Aorta (tissue), 5 donors: ENCODE measurements around the gene DCHS1. TPM values are rescaled to one million over a fixed set of nuclear protein-coding genes. Genes with fewer than 3 reads are reported as not detected.

Experiments used
- ATAC-seq: fragments of 200-7000 bp; cut with Tn5 transposase; one replicate; pipeline ENCODE4 v1.9.1; 2022; ENCODE audit warnings: moderate library complexity; ENCODE audit not compliant: low FRiP score
- DNase-seq, 2 donors: peaks; one replicate each; pipeline ENCODE4 v3.0.0-alpha.2; 2020
- H3K27ac ChIP-seq, 2 donors: one replicate each; pipeline ENCODE4 v1.5.1; 2013; ENCODE audit warnings: low read length in 2 of 2, mild to moderate bottlenecking in 2 of 2, moderate library complexity in 2 of 2, control low read depth in 1 of 2, inconsistent platforms in 1 of 2, low read depth in 1 of 2
- H3K27me3 ChIP-seq, 2 donors: one replicate each; pipeline ENCODE4 v1.6.1; 2013; ENCODE audit warnings: control low read depth in 1 of 2, low read length in 1 of 2, mild to moderate bottlenecking in 1 of 2, moderate library complexity in 1 of 2; ENCODE audit not compliant: insufficient read depth in 2 of 2, control insufficient read depth in 1 of 2
- H3K36me3 ChIP-seq, 2 donors: one replicate each; pipeline ENCODE4 v1.6.1; 2013; ENCODE audit warnings: control low read depth in 1 of 2, low read length in 1 of 2, mild to moderate bottlenecking in 1 of 2; ENCODE audit not compliant: insufficient read depth in 2 of 2, control insufficient read depth in 1 of 2
- H3K4me1 ChIP-seq, 2 donors: one replicate each; pipeline ENCODE4 v1.6.1; 2013; ENCODE audit warnings: low read length in 2 of 2, control low read depth in 1 of 2, mild to moderate bottlenecking in 1 of 2, moderate library complexity in 1 of 2; ENCODE audit not compliant: insufficient read depth in 2 of 2, control insufficient read depth in 1 of 2
- H3K4me3 ChIP-seq, 2 donors: one replicate each; pipeline ENCODE4 v1.5.1; 2013; ENCODE audit warnings: low read length in 2 of 2, control low read depth in 1 of 2, mild to moderate bottlenecking in 1 of 2
- H3K9me3 ChIP-seq: one replicate; pipeline ENCODE4 v1.6.1; 2013; ENCODE audit warnings: mild to moderate bottlenecking, low read length; ENCODE audit not compliant: control insufficient read depth
- WGBS, 2 donors: extraction: QIAGEN DNeasy Blood & Tissue Kit; methylation state at CpG; one replicate each; pipeline ENCODE4 v1.1.7; 2013; 5-methylcytosine and 5-hydroxymethylcytosine counted together
- intact Hi-C, 2 donors: fragments of 100-400 bp; cut with DNase I; formaldehyde crosslinking; loops; one replicate each; pipeline versions ENCODE4 v1.14.2 to v1.15.0; 2022
- polyA plus RNA-seq, 2 donors: library from polyadenylated mRNA; stranded (reverse); fragments of 200-250 nt; gene quantifications; one replicate each; pipeline ENCODE4 v1.2.3, GENCODE V29; 2013
- total RNA-seq, 2 donors: library from RNA; stranded (reverse); fragmentation: NEBNext Ultra II Directional; extraction: Animal tissue kit (Norgen Biotek cat#: 25700); gene quantifications; one replicate each; pipeline ENCODE4 v1.2.1, GENCODE V29; 2021
- donor health status: healthy with polysubstance abuse.
- donor health status: Bipolar disorder and iron deficiency.
- donor health status: DM: no; HTN: no; CAD: no.
- donor health status: DM: no; HTN: no; CAD: no.
- donor health status: DM: yes; HTN: yes; CAD: no.

The DCHS1 gene
- total and polyA plus RNA-seq, 4 donors: 1.4 to 64.4 (median 36.6) TPM

DNA sequence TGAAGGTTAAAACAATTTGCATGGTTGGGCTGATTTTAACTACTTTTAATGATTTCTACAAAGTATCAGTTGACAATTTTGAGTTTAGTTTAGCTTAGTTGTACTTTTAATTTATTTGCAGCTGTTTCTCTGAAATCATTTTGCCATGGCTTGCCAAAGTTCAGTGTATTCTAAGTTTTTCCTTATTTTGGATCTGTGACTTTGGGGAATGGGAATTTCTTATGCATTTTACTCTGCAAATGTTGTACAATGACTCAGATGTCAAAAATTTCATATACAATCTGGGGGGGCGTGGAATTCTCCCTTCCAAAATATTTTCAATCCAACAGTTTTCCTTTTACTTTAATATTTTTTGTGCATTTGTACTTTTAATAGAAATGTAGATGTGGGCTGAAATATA is 8.9 kb upstream of the DCHS1 start:
- intact Hi-C loops: no loop called here
- no peak for ATAC-seq
- H3K36me3 ChIP-seq: no peaks in the 10 kb centered on the region
- no peak overlapping the region for H3K4me3 ChIP-seq
- peaks cover 0 to 2% of the 10 kb centered on the region in 2 donors for H3K4me1 ChIP-seq
- 0 to 5% methylated on average over 1 of the region's 1 CpG for WGBS, 2 donors
- H3K27ac ChIP-seq: no peak overlapping the region
- H3K27me3 ChIP-seq: no peaks in the 10 kb centered on the region
- DNase-seq: no peak
- no peaks in the 10 kb centered on the region for H3K9me3 ChIP-seq

DNA sequence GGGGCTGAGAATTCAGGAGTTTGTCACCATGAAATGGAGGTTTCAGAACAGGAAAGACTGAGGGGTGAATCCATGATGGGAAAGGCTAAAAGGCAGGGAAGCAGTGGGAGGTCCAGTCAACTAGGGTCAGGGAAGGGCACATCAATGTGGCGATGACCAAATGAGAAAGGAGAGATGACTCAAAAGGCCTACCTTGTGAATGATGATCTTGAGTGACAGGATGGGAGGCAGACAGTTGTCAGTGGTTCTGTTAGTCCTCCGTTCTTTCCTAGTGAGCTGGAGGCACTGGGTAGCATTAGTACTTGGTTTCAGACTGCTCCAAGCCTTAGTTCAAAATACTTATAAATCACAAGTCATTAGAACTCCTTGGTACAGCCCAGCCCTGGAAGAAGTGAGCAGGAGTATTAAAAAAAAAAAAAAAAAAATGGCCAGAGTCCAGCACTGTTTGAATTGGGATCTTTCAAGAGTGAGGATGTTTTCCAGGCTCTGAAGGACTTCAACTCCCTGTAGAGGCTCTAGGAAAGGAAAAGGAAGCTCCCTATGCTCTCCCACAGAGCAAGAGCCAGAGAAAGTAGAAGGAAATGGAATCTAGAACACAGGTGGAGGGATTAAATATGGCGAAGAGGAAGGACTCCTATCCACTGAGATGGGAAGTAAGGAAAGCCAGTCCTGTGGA is 8.3 kb upstream of the DCHS1 start:
- 65 to 86% methylated on average over 2 to 3 of the region's 3 CpGs for WGBS, 2 donors
- no peaks in the 10 kb centered on the region for H3K9me3 ChIP-seq
- H3K36me3 ChIP-seq: no peaks in the 10 kb centered on the region
- no peak overlapping the region for H3K27ac ChIP-seq
- peaks cover 0 to 2% of the 10 kb centered on the region in 2 donors for H3K4me1 ChIP-seq
- ATAC-seq (no peak), DNase-seq (no peak)
- no peak overlapping the region for H3K4me3 ChIP-seq
- intact Hi-C loops: no loop called here
- no peaks in the 10 kb centered on the region for H3K27me3 ChIP-seq

DNA sequence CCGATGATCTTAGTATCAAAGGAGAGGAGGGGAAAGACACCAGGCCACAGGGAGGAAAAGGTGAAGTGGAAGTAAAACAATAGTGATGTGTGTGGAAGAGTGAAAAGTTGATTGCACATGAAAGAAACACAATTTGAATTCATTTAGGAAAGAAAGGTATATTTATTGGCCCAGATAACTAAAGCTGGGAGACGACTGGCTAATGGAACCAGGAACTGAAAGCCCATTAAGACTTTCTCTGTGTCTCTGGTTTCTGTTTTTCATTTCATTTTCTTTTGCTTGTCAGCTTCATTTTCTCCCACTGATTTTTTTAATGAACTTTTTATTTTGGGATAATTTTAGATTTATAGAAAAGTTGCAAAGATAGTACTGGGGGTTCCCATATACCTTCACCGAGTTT is 5.1 kb upstream of the DCHS1 start:
- no peak for DNase-seq
- Histone ChIP-seq H3K36me3 (no peaks in the 10 kb centered on the region), H3K4me3 (no peak overlapping the region), H3K27me3 (no peaks in the 10 kb centered on the region), H3K4me1 (peaks cover 0 to 2% of the 10 kb centered on the region in 2 donors), H3K9me3 (no peaks in the 10 kb centered on the region), H3K27ac (no peak overlapping the region)
- no peak for ATAC-seq
- intact Hi-C loops: no loop called here
- WGBS, 2 donors: 92 to 94% methylated on average over 3 of the region's 3 CpGs

DNA sequence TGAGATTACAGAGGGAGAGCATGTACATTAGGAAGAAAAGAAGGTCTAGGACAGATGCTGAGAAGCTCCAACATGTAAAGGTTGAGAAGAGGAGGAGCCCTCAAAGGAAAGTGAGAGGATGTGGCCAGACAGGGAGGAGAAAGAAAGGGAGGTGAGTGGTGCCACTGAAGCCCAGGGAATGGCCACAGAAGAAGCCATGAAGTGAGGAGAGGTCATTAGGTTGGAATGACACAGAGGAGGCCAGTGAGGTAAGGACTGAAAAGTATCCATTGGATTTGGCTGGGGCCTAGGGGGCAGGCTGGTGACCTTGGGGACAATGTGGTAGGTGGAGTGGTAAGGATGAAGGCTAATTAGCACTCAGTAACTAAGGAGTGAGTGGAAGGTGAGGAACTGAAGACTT is 3.0 kb upstream of the DCHS1 start:
- intact Hi-C loops: loop anchor here (5.0 kb wide), 2 partner anchors 41 to 51 kb away; partner anchors contain the start of gene TPP1 (in 1 of the 2)
- H3K27ac ChIP-seq: no peak overlapping the region
- H3K4me3 ChIP-seq: no peak overlapping the region
- ATAC-seq: no peak
- H3K9me3 ChIP-seq: no peaks in the 10 kb centered on the region
- no peaks in the 10 kb centered on the region for H3K27me3 ChIP-seq
- no peak for DNase-seq
- peaks cover 0 to 4% of the 10 kb centered on the region in 2 donors for H3K4me1 ChIP-seq
- H3K36me3 ChIP-seq: no peaks in the 10 kb centered on the region

DNA sequence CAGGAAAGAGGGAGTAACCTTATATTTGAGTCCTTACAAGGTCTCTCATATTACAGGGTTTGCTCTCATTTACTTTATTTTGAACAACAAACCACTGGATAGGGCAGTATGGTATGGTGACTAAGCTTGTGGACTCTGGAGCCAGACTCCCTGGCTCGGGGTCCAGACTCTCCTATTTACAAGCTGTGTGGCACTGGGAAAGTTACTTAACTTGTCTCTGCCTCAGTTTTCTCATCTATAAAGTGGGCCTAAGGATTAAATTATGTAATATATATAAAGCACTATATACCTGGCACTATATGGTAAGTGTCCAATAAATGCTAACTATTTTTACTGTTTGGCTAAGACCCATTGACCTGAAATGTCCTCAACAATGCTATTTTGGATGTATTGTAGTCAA is 1.7 kb upstream of the DCHS1 start:
- no peak overlapping the region for H3K27ac ChIP-seq
- ATAC-seq (no peak), DNase-seq (no peak)
- intact Hi-C loops: loop anchor here (5.0 kb wide), 2 partner anchors 40 to 50 kb away; partner anchors contain the start of gene TPP1 (in 1 of the 2)
- 4 to 6% methylated on average over 1 of the region's 1 CpG for WGBS, 2 donors
- no peaks in the 10 kb centered on the region for H3K36me3 ChIP-seq
- peaks cover 0 to 4% of the 10 kb centered on the region in 2 donors for H3K4me1 ChIP-seq
- no peaks in the 10 kb centered on the region for H3K9me3 ChIP-seq
- H3K27me3 ChIP-seq: no peaks in the 10 kb centered on the region
- H3K4me3 ChIP-seq: no peak overlapping the region

DNA sequence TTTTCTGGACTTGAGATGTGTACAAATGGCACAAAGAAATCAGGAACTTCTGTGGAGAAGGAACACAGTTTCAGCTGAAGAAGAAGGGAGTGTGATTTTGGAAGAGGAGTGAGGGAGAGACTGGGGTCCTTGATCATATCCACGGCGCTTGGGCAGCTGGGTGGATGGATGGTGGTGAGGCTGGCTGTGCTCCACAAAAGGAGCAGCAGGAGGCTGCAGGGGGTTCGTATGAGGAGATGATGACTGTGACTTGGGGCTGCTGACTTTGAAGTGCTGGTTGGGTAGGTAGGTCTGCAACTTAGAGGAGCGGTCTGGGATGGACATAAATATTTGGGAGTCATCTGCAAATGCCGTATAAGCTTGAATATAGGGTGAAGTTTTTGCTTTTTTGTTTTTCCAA is 1.3 kb upstream of the DCHS1 start:
- H3K9me3 ChIP-seq: no peaks in the 10 kb centered on the region
- no peak overlapping the region for H3K4me3 ChIP-seq
- ATAC-seq: no peak
- DNase-seq: no peak
- H3K27ac ChIP-seq: peak overlapping the region; percentile 14 to 70
- intact Hi-C loops: loop anchor here (5.0 kb wide), 2 partner anchors 40 to 50 kb away; partner anchors contain the start of gene TPP1 (in 1 of the 2)
- 42 to 46% methylated on average over 5 of the region's 5 CpGs for WGBS, 2 donors
- no peaks in the 10 kb centered on the region for H3K36me3 ChIP-seq
- H3K4me1 ChIP-seq: peaks cover 0 to 4% of the 10 kb centered on the region in 2 donors
- H3K27me3 ChIP-seq: no peaks in the 10 kb centered on the region

DNA sequence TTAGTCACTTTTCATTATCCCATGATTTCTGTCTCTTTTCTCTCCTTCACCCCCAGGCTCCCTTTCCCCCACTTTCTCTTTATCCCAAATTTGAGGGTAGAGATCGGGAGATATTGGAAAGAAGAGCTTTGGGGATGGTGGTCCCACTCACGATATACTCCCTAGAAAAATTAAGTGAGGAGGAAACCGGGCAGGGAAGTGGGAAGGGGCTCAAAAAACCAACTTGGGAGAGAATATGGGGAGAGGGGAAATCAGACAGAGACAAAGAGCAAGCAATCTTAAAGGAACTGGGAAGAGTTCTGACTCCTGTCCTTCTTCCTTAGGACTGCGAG is 941 bp upstream of the DCHS1 start:
- intact Hi-C loops: loop anchor here (5.0 kb wide), 2 partner anchors 39 to 49 kb away; partner anchors contain the start of gene TPP1 (in 1 of the 2)
- Histone ChIP-seq H3K36me3 (no peaks in the 10 kb centered on the region), H3K4me1 (peaks cover 0 to 4% of the 10 kb centered on the region in 2 donors), H3K4me3 (no peak overlapping the region), H3K9me3 (no peaks in the 10 kb centered on the region), H3K27ac (peak overlapping the region; percentile 14 to 70), H3K27me3 (no peaks in the 10 kb centered on the region)
- WGBS, 2 donors: 47 to 59% methylated on average over 4 of the region's 4 CpGs
- DNase-seq (no peak), ATAC-seq (no peak)

DNA sequence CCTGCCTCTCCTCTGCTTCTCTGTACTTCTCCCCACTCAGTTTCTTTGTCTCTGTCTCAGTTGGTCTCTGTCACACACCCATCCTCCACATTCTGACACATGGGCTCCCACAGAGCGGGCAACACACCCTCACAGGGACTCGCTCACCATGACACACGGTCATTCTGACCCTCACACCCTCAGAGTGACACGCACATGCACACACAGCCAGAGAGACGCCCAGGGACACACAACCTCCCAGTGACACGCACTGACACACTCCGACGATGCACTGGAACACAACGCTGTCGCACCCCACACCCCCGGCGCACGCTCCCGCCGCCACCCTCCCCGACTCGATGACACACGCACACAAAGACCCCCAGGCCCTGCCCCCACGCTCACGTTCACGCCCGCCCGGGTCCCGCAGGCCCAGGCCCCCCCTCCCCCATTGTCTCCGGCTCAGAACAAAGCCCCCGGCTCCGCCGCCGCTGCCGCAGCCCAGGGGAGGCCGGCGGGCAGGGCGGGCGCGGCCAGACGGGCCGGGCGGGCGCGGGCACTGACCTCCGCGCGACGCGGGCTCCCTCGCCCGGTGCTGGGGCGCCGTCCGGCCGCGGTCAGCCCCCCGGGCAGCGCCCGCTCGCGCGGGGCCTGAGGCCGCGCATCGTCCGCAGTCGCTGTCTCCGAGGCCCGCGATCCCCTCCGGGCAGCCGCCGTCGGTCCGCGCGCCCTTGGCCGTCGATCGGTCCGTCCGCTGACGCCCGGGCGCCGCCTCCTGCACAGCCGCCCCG is 404 bp downstream of the DCHS1 start:
- H3K36me3 ChIP-seq: no peaks in the 10 kb centered on the region
- no peaks in the 10 kb centered on the region for H3K9me3 ChIP-seq
- intact Hi-C loops: loop anchor here (5.0 kb wide), 2 partner anchors 38 to 48 kb away; partner anchors contain the start of gene TPP1 (in 1 of the 2)
- DNase-seq: peak in 1 of 2 donors; percentile 87
- peaks cover 0 to 4% of the 10 kb centered on the region in 2 donors for H3K4me1 ChIP-seq
- peak overlapping the region; percentile 66 to 85 for H3K4me3 ChIP-seq
- WGBS, 2 donors: 1% methylated on average over 51 to 84 of the region's 84 CpGs
- no peaks in the 10 kb centered on the region for H3K27me3 ChIP-seq
- peak; percentile 69 for ATAC-seq
- H3K27ac ChIP-seq: peak overlapping the region; percentile 61 to 72
